ENCODE data around the gene TOX2.

Gene TOX2

GRCh38 chr20:44023515-44024371 is 109.1 kb downstream of the TOX2 start:
- DNase-seq, result no peak

- no peak for DNase-seq
Measured at GRCh38 chr20:44024820-44025580, 110.3 kb downstream of the TOX2 start.

- no peak for DNase-seq
Measured at GRCh38 chr20:44025756-44026155, 111.1 kb downstream of the TOX2 start.

GRCh38 chr20:44026647-44027342 is 112.1 kb downstream of the TOX2 start:
- DNase-seq, result no peak

GRCh38 chr20:44027343-44028002 is 112.8 kb downstream of the TOX2 start:
- no peak for DNase-seq

- DNase-seq, result no peak
Measured at GRCh38 chr20:44028003-44028730, 113.5 kb downstream of the TOX2 start.

- no peak for DNase-seq
Measured at GRCh38 chr20:44028868-44029847, 114.5 kb downstream of the TOX2 start.

GRCh38 chr20:44029848-44030230 is 115.2 kb downstream of the TOX2 start:
- no peak for DNase-seq

- no peak for DNase-seq
Measured at GRCh38 chr20:44030394-44030793, 115.7 kb downstream of the TOX2 start.

- DNase-seq, result no peak
Measured at GRCh38 chr20:44031001-44031574, 116.4 kb downstream of the TOX2 start.

GRCh38 chr20:44031781-44032582 is 117.3 kb downstream of the TOX2 start:
- no peak for DNase-seq

GRCh38 chr20:44032583-44033331 is 118.1 kb downstream of the TOX2 start:
- DNase-seq, result no peak

- DNase-seq, result no peak
Measured at GRCh38 chr20:44033344-44033743, 118.7 kb downstream of the TOX2 start.

GRCh38 chr20:44033873-44034272 is 119.2 kb downstream of the TOX2 start:
- DNase-seq, result no peak

- no peak for DNase-seq
Measured at GRCh38 chr20:44034451-44034850, 119.8 kb downstream of the TOX2 start.

- no peak for DNase-seq
Measured at GRCh38 chr20:44034965-44035635, 120.4 kb downstream of the TOX2 start.

GRCh38 chr20:44035924-44036323 is 121.3 kb downstream of the TOX2 start:
- DNase-seq, result no peak

GRCh38 chr20:44036441-44036840 is 121.8 kb downstream of the TOX2 start:
- DNase-seq, result no peak
